HG02610 (cell line): ENCODE results near the gene HACL1.
A peak's percentile ranks its signal among the peaks of the same experiment; 100 is the strongest.

Experiments
- ATAC-seq: cut with Tn5 transposase; IDR thresholded peaks from one replicate; pipeline ENCODE4 v1.9.1; 2021; ENCODE audit warnings: mild to moderate bottlenecking, moderate library complexity; ENCODE audit not compliant: unreplicated experiment

HACL1 gene

GRCh38 chr3:15601399-15602145 is at the start of gene HACL1, which contains the start of gene BTD:
Gene HACL1, minus strand, starts transcription at chr3:15601569. Its CDS starts 106 bp downstream, at chr3:15601463.
Gene BTD, plus strand, starts transcription at chr3:15601745. Its CDS starts 33,695 bp downstream, at chr3:15635440.
- peak; percentile 93 for ATAC-seq

GRCh38 chr3:15649858-15650257 is 48.5 kb upstream of the HACL1 start:
- ATAC-seq = no peak

- ATAC-seq = no peak
These were observed 48.0 kb upstream of the HACL1 start for GRCh38 chr3:15649341-15649740.

- peak; percentile 90 for ATAC-seq
These were observed 46.3 kb upstream of the HACL1 start for GRCh38 chr3:15647611-15648167.

GRCh38 chr3:15646851-15647511 is 45.6 kb upstream of the HACL1 start:
- peak; percentile 27 for ATAC-seq

GRCh38 chr3:15645740-15646501 is 44.6 kb upstream of the HACL1 start:
- ATAC-seq = no peak

- no peak for ATAC-seq
These were observed 43.9 kb upstream of the HACL1 start for GRCh38 chr3:15645246-15645645.

- ATAC-seq = peak; percentile 70
These were observed 37.5 kb upstream of the HACL1 start for GRCh38 chr3:15638891-15639262.

- peak; percentile 8 for ATAC-seq
These were observed 37.0 kb upstream of the HACL1 start for GRCh38 chr3:15638193-15638890.

- ATAC-seq = peak; percentile 37
These were observed 36.0 kb upstream of the HACL1 start for GRCh38 chr3:15637131-15637951.

- no peak for ATAC-seq
These were observed 34.8 kb upstream of the HACL1 start for GRCh38 chr3:15636028-15636709.

GRCh38 chr3:15635121-15635661 is 33.8 kb upstream of the HACL1 start:
- no peak for ATAC-seq

- no peak for ATAC-seq
These were observed 33.3 kb upstream of the HACL1 start for GRCh38 chr3:15634671-15635070.

GRCh38 chr3:15633766-15634598 is 32.6 kb upstream of the HACL1 start:
- ATAC-seq = no peak

- no peak for ATAC-seq
These were observed 31.8 kb upstream of the HACL1 start for GRCh38 chr3:15633159-15633558.

- ATAC-seq = no peak
These were observed 30.8 kb upstream of the HACL1 start for GRCh38 chr3:15632212-15632580.

- ATAC-seq = no peak
These were observed 30.2 kb upstream of the HACL1 start for GRCh38 chr3:15631426-15632211.
